ENCODE data around the gene TEDDM1.
A peak's percentile ranks its signal among the peaks of the same experiment; 100 is the strongest.

GRCh38 chr1:182391028-182391361 lies 9.5 kb downstream of the TEDDM1 start:
- TF ChIP-seq HNRNPUL1 (IDR thresholded peaks at IDR 0.05; ENCODE audit: low read depth, low read length) (no peak), ZNF558 (CRISPR knock-in tag; IDR thresholded peaks at IDR 0.05; ENCODE audit: borderline replicate concordance) (no peak), ZNF619 (CRISPR knock-in tag; IDR thresholded peaks at IDR 0.05) (no peak), CTCF (CRISPR knock-in tag; IDR thresholded peaks at IDR 0.05) (0 out of 2 replicates have a peak, but pooled peaks have one; percentile 1), EP300 (IDR thresholded peaks at IDR 0.05; ENCODE audit: low read depth in 2 of 2, low read length in 2 of 2) (no peak), EP300 (CRISPR knock-in tag; IDR thresholded peaks at IDR 0.05; ENCODE audit: borderline replicate concordance) (no peak)
